Neural progenitor cell (in vitro differentiated cells): ENCODE data around the gene TPRX2. TPM values are rescaled to one million over a fixed set of nuclear protein-coding genes. Genes with fewer than 3 reads are reported as not detected.

Experiments used
- DNase-seq: peaks from one replicate; pipeline ENCODE4 v3.0.0-alpha.2; 2016; ENCODE audit warnings: low spot score
- H2AFZ ChIP-seq: fragments of 200-600 bp; sonication (generic); replicated peaks from 2 replicates; pipeline ENCODE4 v1.6.1; 2016; ENCODE audit warnings: antibody characterized with exemption
- H3F3A ChIP-seq: fragments of 200-600 bp; sonication (generic); 2 replicates; pipeline ENCODE4 v1.6.1; 2016; ENCODE audit warnings: antibody characterized with exemption, low read depth
- H3K27ac ChIP-seq: fragments of 200-600 bp; sonication (generic); 2 replicates; pipeline ENCODE4 v1.5.1; 2016; ENCODE audit warnings: mild to moderate bottlenecking
- H3K27me3 ChIP-seq: fragments of 200-600 bp; sonication (generic); 2 replicates; pipeline ENCODE4 v1.6.1; 2016; ENCODE audit warnings: mild to moderate bottlenecking, moderate library complexity
- H3K36me3 ChIP-seq: fragments of 200-600 bp; sonication (generic); 2 replicates; pipeline ENCODE4 v1.5.1; 2016
- H3K4me1 ChIP-seq: fragments of 200-600 bp; sonication (generic); 2 replicates; pipeline ENCODE4 v1.6.1; 2016; ENCODE audit warnings: mixed run types
- H3K4me2 ChIP-seq: fragments of 200-600 bp; sonication (generic); 2 replicates; pipeline ENCODE4 v1.6.1; 2016
- H3K4me3 ChIP-seq: fragments of 200-600 bp; sonication (generic); 2 replicates; pipeline ENCODE4 v1.5.1; 2016
- H3K79me2 ChIP-seq: fragments of 200-600 bp; sonication (generic); 2 replicates; pipeline ENCODE4 v1.6.1; 2016; ENCODE audit warnings: low read depth
- H3K9ac ChIP-seq: fragments of 200-600 bp; sonication (generic); 2 replicates; pipeline ENCODE4 v1.6.1; 2016
- H3K9me3 ChIP-seq: fragments of 200-600 bp; sonication (generic); 2 replicates; pipeline ENCODE4 v1.5.1; 2016; ENCODE audit warnings: low read depth
- H4K20me1 ChIP-seq: fragments of 200-600 bp; sonication (generic); 2 replicates; pipeline ENCODE4 v1.6.1; 2016; ENCODE audit warnings: low read depth
- H3K27ac Mint-ChIP-seq: 3 replicates; pipeline ENCODE4 v1.8.0; 2021; ENCODE audit warnings: mixed read lengths
- H3K27me3 Mint-ChIP-seq: 2 replicates; pipeline ENCODE4 v1.8.0; 2022; ENCODE audit warnings: low read depth, mild to moderate bottlenecking, inconsistent platforms, moderate library complexity, mixed read lengths; ENCODE audit not compliant: insufficient read depth
- H3K36me3 Mint-ChIP-seq: 3 replicates; pipeline ENCODE4 v1.8.0; 2021; ENCODE audit warnings: mixed read lengths
- H3K4me1 Mint-ChIP-seq: 3 replicates; pipeline ENCODE4 v1.8.0; 2021; ENCODE audit warnings: mixed read lengths
- H3K4me3 Mint-ChIP-seq: 3 replicates; pipeline ENCODE4 v1.8.0; 2021; ENCODE audit warnings: mild to moderate bottlenecking, moderate library complexity, mixed read lengths
- H3K9me3 Mint-ChIP-seq: 3 replicates; pipeline ENCODE4 v1.8.0; 2020; ENCODE audit warnings: mixed read lengths
- CTCF ChIP-seq: fragments of 200-600 bp; sonication (generic); IDR thresholded peaks from 2 replicates; pipeline ENCODE4 v1.5.1; 2017; ENCODE audit warnings: antibody characterized with exemption, mild to moderate bottlenecking
- EZH2 ChIP-seq: fragments of 200-600 bp; sonication (generic); IDR thresholded peaks from 2 replicates; pipeline ENCODE4 v1.6.1; 2017; ENCODE audit warnings: antibody characterized with exemption, mild to moderate bottlenecking, moderate library complexity
- EZH2phosphoT487 ChIP-seq: fragments of 200-600 bp; sonication (generic); IDR thresholded peaks from 2 replicates; pipeline ENCODE4 v1.6.1; 2017; ENCODE audit warnings: antibody characterized with exemption
- total RNA-seq: library from RNA; depleted of rRNA; stranded (reverse); fragments of >200 nt; gene quantifications from 2 replicates; pipeline ENCODE4 v1.2.3, GENCODE V29; 2015; ENCODE audit warnings: low replicate concordance

The TPRX2 gene
- total RNA-seq, 1 donor from 2014 or later, result not detected

GRCh38 chr19:47890865-47891621 lies 32.0 kb downstream of the TPRX2 start:
- DNase-seq, result no peak
- H3K9me3 Mint-ChIP-seq, result peaks cover 2% of the 10 kb centered on the region
- Histone ChIP-seq H2AFZ (no peak overlapping the region), H4K20me1 (no peaks in the 10 kb centered on the region), H3K4me2 (no peak overlapping the region), H3K27ac (no peak overlapping the region), H3K79me2 (no peaks in the 10 kb centered on the region), H3K9me3 (no peaks in the 10 kb centered on the region), H3F3A (peaks cover 24% of the 10 kb centered on the region), H3K9ac (no peak overlapping the region), H3K27me3 (no peaks in the 10 kb centered on the region), H3K4me3 (no peak overlapping the region), H3K4me1 (peaks cover 7% of the 10 kb centered on the region), H3K36me3 (no peaks in the 10 kb centered on the region)
- peaks cover 5% of the 10 kb centered on the region for H3K4me1 Mint-ChIP-seq
- TF ChIP-seq EZH2, result no peak
- no peak for TF ChIP-seq CTCF
- no peak for TF ChIP-seq EZH2phosphoT487
- H3K4me3 Mint-ChIP-seq, result no peak overlapping the region
- H3K27me3 Mint-ChIP-seq, result peaks cover 4% of the 10 kb centered on the region
- H3K36me3 Mint-ChIP-seq, result no peaks in the 10 kb centered on the region
- no peak overlapping the region for H3K27ac Mint-ChIP-seq

- no peak for TF ChIP-seq EZH2phosphoT487
- TF ChIP-seq CTCF, result no peak
- Mint-ChIP-seq H3K4me1 (peaks cover 3% of the 10 kb centered on the region), H3K27ac (peak overlapping the region; percentile 51), H3K27me3 (peaks cover 4% of the 10 kb centered on the region), H3K4me3 (peak overlapping the region; percentile 22), H3K9me3 (peaks cover 2% of the 10 kb centered on the region), H3K36me3 (no peaks in the 10 kb centered on the region)
- Histone ChIP-seq H3K79me2 (no peaks in the 10 kb centered on the region), H3K4me1 (peaks cover 7% of the 10 kb centered on the region), H3K27ac (peak overlapping the region; percentile 73), H3K9me3 (no peaks in the 10 kb centered on the region), H3K36me3 (no peaks in the 10 kb centered on the region), H4K20me1 (no peaks in the 10 kb centered on the region), H3K4me3 (no peak overlapping the region), H3F3A (peaks cover 24% of the 10 kb centered on the region), H3K4me2 (no peak overlapping the region), H3K9ac (no peak overlapping the region), H3K27me3 (no peaks in the 10 kb centered on the region), H2AFZ (peak overlapping the region; percentile 76)
- no peak for DNase-seq
Measured at GRCh38 chr19:47891622-47891922, 32.5 kb downstream of the TPRX2 start.

DNA sequence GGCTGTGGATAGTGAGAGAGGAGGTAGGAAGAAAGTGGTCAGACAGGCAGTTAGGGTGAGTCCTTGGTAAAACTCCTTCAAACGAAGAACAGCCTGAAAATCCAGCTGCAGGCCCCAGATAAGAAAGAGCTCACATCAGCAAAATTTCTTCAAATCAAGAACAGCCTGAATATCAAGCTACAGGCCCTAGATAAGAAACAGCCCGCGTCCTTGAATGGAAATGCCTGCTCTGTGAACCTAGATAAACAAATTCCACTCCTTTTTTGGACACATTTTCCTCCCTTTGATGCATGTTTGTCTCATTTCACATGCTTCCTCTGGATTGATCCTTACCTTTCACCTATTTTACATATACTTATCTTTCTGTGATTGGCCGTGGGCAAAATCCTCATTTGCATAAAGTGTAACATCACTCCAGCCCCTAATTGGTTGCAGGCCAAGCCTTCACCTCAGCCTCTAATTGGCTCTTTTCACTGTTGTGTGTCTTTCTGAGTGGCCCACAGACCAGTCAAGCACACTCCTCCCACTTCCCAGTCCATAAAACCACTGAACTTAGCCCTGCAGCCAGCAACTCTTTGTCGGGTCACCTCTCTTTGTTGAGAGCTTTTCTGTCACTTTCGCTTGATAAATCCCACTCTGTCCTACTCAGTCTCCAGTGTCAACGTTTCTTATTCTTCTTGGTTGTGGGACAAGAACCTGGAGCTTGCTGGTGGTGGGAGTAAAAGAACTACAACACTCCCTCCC lies 33.1 kb downstream of the TPRX2 start:
- Mint-ChIP-seq H3K9me3 (peaks cover 2% of the 10 kb centered on the region), H3K36me3 (no peaks in the 10 kb centered on the region), H3K4me3 (peak overlapping the region; percentile 22), H3K4me1 (peaks cover 3% of the 10 kb centered on the region), H3K27ac (peak overlapping the region; percentile 51), H3K27me3 (peaks cover 4% of the 10 kb centered on the region)
- Histone ChIP-seq H3K4me3 (no peak overlapping the region), H3K9ac (no peak overlapping the region), H3K9me3 (no peaks in the 10 kb centered on the region), H3F3A (peaks cover 24% of the 10 kb centered on the region), H3K27ac (peak overlapping the region; percentile 73), H3K79me2 (no peaks in the 10 kb centered on the region), H2AFZ (peak overlapping the region; percentile 76), H3K4me1 (peaks cover 7% of the 10 kb centered on the region), H3K27me3 (no peaks in the 10 kb centered on the region), H3K36me3 (no peaks in the 10 kb centered on the region), H4K20me1 (no peaks in the 10 kb centered on the region), H3K4me2 (no peak overlapping the region)
- TF ChIP-seq CTCF (no peak), EZH2 (no peak), EZH2phosphoT487 (no peak)
- peak; percentile 77 for DNase-seq
